Midbrain (tissue), 1 donor: ENCODE results near the gene INO80C.
"Not testable (repeated sequence)": the region's sequence is repeated elsewhere in the genome, so short reads cannot be mapped to it uniquely, and the experiment has no call there.

ENCODE experiments used
- DNase-seq: peaks from one replicate; lab custom pipeline; 2025; lab: John Stamatoyannopoulos, UW

INO80C gene

DNA sequence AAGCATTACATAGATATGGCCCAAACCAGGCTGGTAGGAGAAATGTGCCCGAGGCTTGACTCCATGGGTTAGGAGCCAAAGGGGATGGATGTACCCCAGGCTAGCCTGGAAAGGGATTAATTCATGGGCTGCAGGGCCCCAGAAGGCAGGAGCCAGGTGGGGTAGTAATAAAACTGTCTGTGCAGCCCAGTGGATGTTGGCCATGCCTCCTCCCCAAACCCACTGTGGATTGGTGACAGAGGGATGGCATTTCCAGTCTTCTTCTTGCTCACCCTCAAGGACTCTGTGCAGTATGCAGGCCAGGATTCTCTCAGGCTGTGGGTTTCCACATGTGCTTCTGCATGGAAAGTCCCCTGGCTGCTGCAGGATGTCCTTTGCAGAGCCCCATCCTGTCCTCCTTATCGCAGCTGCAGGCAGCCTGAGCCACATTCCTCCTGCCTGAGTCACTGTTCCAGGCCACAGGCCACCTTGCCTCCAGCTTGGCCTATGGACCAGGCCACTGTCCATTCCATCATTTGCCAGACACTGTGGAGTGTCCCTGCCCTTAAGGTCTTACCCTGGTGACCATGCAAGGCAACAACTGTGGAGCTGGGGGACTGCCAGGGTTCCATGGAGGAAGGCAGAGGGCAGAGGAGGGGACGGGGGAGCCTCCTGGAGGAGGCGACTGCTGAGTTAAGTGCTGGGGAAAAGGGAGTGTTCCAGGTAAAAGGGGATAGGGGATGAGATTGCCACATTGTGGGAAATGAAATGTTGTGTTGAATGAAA is 38.9 kb downstream of the INO80C start:
- DNase-seq, result no peak

DNA sequence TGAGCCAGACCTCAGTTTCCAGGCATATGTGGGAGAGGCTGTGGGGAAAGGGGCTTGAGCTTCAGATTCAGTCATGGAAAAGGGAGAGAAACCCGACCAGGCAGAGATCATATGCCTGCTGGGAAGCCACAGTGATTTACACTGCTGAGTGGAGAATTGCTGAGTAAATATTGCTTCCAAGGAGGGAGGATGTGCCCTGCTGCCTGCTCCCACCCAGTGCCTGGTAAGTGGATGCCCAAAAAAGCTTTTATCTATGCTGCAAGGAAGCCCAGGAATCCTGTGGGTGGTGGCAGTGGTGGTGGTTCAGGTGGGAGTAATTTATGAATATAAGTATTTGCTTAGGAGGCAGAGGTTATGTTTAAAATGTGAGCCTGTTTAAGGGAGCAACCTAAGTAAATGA is 39.5 kb downstream of the INO80C start:
- DNase-seq, result no peak

DNA sequence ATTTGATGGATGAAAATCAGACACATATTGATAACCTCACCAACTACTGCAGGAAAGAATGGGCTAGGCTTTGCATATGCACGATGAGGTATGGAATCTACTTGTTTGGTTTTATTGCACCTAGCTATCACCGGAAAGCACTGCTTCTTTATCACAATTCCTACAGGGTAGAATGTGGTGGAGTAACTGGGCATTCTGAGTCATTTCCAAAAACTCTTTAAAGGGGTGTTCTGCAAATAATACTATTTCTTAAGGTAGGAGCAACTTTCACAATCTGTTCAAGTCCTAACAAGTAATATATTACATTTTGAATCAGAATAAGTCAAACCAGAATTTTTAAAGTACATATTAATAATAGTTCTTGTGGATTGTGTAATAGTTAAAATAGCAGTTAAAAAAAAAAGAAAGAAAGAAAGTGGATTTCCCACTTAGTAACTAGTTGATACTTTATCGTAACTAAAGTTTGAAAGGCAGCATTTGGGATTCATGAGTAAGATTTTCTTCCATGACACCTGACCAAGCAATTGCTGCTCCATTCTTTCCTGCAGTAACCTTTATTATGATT is 40.5 kb downstream of the INO80C start:
- DNase-seq, result no peak

DNA sequence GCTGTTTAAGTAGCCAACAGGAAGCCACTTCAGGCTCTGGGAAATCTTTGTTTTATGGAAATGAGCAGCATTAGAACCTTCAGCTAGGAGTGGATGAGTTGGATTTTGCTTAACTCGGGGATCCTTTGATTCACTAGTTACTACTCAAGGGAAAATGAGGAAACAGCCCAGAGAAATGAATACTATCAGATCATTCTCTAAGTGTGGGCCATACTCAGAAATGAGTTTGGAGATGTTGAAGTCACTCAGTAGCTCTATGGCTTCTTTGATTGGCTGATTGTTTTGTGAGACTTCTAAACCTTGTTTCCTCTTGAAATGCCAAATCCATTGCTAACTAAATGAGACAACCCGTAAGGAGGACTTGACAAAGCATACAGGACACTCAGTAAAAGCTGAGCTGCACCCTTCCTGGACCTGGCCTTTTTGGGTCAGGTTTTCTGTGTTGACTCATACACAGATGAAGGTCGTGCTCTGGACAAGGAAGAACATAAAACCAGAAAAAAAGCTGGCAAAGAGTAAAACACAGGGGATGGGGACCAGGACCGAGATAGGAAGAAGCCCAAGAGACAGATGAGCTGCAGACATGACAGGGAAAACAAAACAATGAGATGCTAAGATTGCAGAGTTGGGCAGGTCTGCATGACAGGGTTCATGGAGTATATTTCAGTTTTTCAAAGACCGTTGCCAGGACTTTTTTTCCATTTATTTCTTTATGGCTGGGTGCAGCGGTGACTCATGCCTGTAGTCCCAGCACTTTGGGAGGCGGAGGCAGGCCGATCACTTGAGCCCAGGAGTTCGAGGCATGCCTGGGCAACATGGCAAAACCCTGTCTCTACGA is 41.6 kb downstream of the INO80C start:
- DNase-seq, result no peak

DNA sequence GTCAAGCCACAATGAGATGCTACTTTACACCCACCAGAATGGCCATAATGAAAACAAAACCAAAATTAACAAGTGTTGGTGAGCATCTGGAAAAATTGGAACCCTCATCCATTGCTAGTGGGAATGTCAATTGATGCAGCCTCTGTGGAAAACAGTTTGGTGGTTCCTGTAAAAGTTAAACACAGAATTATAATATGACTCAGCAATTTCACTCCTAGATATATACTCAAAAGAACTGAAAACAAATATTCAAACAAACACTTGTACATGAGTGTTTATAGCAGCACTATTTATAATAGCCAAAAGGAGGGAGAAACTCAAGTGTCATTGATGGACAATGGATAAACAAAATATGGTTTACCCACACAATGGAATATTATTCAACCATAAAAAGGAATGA is 43.0 kb downstream of the INO80C start:
- no peak for DNase-seq

DNA sequence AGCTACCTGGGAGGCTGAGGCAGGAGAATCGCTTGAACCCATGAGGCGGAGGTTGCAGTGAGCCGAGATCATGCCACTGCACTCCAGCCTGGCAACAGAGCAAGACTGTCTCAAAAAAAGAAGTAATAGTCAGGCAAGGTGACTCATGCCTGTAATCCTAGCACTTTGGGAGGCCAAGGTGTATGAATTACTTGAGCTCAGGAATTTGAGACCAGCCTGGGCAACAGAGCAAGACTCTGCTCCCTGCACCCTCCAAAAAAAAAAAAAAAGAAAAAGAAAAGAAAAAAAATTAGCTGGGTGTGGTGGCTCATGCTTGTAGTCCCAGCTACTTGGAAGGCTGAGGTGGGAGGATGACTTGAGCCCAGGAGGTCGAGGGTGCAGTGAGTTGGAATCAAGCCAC is 44.7 kb downstream of the INO80C start:
- not testable (repeated sequence) for DNase-seq

DNA sequence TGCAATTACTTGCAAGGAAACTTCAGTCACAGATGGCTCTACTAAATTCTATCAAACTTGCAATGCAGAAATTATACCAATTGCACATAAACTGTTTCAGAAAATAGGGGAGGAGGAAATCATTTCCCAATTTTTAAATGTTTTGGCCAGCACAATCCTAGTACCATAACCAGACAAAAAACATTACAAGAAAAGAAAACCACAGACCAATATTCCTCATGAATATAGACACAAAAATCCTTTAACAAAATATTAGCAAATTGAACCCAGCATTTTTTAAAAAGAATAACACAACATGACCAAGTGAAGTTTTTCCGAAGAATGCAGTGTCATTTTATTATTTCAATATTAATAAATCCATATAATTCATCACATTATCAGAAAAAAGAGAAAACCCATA is 45.8 kb downstream of the INO80C start:
- no peak for DNase-seq

DNA sequence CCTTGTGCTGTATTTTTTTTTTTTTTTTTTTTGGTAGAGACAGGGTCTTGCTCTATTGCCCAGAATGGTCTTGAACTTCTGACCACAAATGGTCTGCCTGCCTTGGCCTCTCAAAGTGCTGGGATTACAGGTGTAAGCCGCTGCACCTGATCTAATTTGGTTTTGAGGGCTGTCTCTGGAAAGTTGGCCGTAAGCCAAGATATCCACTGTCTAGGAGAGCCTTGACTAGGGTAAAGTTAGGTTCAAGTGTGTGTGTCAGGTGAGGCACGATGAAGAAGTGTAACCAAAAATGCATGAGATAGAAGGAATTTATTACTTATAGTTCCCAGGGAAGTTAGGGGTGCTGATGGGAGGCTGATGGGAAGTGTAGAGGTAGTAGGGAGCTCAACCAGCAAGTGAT is 46.7 kb downstream of the INO80C start:
- no peak for DNase-seq

DNA sequence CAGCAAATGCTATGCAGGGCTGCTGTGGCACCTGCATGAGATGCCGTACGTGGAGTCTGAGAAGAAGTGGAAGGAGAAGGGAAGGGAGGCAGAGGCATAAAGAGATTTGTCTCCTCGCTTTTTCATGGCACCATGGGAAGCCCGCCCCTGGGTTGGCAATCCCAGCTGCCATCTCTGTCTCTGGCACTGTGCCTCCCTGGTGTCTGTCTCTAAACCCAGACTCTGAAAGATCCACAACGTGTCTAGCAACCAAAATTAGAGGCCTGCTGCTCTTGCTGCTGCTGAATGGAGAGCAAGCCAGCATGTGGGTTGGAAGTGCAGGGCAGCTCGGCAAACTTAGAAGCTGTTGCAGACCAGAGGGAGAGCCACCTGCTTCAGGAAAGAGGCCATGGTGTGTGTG is 53.1 kb downstream of the INO80C start:
- peak; percentile 45 for DNase-seq

DNA sequence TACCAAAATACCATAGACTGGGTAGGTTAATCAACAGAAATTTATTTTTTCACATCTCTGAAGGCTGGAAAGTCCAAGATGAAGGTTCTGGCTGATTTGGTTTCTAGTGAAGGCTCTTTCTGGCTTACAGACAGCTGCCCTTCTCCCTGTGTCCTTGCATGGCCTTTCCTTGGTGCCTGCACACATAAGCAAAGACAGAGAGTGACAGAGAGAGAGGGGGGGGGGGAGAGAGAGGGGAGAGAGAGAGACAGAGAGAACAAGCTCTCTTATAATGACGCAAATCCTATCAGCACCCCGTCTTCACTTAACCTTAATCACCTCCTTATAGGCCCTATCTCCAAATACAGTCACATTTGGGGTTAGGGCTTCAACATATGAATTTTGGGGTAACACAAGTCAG is 53.9 kb downstream of the INO80C start:
- no peak for DNase-seq

DNA sequence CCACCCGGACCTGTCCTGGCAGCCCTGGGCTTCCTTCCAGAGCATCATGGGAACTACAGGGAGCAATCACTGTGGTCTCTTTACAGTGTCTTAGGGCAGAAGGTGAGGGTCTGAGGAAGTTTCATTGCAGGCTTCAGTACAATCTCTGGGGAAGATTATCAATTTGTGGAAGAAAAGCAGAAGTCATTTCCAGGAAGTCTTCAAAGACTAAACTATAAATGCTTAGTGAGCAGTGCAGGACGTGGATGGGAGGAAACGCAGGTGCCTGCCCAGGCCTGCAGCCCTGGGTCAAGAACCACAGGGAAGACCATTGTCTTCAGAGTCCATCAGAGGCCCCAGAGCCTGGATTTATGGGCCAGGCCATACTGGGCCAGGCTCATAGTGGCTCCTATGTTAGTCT is 54.3 kb downstream of the INO80C start:
- no peak for DNase-seq

DNA sequence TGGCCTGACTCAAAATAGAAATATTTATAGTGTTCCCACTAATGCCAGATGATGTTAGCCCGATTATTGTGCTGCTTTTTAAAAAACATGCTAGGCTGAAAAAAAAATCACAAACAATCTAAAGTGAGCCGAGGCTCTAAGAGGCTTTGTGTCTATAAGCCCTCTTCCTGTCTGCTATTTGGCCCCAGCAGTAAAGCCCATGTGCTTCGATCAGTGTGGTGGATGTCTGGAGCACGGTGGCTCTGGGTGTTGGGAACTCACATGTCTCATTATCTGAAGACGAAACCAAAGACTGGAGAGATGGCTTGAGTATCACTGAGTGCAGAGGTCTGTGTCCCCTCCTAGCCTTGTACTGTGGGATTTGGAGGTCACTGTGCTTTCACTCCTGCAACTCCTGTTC is 55.1 kb downstream of the INO80C start:
- no peak for DNase-seq

DNA sequence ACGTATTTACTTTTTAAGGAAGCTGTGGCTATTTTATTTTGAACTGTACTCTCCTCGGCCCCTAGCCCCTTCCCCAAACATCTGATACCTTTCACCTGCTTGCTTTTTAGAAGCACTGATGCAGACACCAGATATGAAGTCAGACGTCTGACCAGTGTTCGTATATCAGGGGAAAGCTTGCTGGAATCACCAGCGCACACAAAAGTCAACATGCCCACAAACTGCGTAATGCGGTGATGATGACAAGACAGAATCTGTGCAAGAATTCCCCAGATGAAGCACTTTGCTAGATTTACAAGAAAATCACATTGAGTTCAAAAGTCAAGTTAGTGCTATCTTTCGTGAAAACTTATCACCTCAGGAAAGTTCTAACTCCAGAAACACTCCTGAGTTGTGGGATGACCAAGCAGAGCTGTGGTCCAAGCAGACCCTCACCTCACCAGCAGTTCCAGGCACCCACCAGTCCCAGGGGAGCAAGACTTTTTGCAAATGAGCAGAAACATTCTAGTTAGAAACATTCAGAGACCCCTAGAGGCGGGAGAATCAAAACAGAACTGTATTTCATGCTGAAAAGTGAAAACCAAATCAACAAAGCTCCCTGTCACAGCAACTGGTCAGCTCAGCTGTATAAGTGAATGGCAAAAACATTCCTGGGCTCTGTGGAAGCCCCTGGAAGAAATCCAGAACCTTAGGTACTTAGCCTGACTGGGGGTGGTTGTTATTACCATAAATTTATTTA is 55.7 kb downstream of the INO80C start:
- DNase-seq, result no peak

DNA sequence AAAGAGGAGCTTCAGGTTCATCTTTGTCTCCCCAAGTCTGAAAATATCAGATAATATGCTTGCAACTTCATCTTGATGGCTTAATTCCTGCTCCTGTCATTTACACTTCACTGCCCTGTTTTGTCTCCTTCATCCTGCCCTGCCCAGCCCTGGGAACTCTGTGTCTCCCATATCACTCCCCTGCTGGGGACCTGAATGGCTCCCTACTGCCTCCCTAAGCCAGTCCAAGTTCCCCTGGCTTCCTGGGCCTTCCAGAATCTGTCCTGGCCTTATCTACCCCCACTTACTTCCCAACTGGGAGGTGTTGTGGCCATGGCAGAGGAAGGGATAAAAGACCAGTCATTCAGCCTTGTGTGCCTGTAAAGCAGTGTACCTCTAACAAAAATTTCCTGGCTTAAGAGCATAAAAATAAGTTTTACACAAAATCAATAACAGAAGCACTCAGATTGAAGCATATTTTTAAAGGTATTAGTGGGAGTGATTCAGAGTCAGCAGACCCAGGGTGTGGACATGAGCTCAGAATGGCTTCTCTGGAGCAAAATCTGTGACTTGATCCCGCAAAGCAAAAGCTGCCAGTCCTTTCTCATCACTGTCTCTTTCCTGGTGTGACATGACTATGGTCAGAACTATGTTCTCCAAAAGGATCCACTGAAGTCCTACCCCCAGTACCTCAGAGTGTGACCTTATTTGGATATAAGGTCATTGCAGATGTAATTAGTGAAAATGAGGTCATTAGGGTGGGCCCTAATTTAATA is 59.1 kb downstream of the INO80C start:
- no peak for DNase-seq

DNA sequence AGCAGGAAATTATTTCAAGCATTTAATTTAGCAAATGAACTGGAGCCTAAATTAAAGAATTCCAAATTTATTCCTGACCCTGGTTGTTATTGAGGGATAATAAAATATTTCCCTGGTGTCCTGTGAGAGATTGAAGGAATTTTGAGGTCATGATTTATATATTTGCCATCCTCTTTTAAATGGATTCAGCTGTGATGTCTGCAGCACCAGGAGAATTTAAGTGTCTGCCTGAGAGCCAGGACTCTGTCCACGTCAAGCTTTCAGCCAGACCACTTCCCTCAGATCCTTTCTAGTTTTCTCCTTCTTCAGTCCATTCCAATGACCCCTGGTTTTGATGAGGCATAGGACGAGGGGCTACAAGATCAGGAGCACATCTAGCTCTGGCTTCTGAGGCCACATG is 59.9 kb downstream of the INO80C start:
- no peak for DNase-seq

DNA sequence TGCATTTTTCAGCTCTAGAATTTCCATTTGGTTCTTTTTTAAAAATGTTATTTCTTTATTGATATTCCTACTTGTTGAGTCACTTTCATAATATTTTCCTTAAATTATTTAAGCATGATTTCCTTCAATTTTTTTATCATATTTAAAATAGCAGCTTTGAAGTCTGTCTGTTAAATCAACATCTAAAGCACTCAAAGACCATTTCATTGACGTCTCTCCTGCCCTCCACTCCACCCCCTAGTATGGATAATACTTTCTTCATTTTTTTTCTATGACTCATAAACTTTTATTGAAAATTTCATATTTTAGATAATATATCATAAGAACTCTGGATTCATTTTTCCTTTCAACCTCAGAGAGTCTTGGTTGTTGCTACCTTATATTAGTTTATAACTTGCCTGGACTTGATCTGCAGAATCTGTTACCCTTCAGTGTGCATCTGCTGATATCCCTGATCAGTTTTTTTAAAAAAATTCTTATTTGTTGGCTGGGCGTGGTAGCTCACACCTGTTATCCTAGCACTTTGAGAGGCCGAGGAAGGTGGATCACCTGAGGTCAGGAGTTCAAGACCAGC is 61.6 kb downstream of the INO80C start:
- no peak for DNase-seq

DNA sequence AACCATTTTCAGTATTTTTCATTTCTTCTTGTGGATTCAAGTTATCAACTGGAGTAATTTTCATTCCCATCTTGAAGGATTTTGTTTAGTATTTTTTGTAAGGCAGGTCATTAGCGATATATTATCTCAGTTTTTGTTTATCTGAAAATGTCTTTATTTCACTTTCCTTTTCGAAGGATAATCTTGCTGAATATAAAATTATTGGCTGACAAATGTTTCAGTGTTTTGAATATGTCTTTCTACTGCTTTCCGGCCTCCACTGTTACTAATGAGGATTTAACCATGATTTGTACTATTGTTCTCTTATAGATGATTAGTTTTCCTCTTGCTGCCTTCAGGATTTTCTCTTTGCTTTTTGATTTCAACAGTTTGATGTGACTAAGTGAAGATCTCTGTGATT is 62.4 kb downstream of the INO80C start:
- DNase-seq, result no peak

DNA sequence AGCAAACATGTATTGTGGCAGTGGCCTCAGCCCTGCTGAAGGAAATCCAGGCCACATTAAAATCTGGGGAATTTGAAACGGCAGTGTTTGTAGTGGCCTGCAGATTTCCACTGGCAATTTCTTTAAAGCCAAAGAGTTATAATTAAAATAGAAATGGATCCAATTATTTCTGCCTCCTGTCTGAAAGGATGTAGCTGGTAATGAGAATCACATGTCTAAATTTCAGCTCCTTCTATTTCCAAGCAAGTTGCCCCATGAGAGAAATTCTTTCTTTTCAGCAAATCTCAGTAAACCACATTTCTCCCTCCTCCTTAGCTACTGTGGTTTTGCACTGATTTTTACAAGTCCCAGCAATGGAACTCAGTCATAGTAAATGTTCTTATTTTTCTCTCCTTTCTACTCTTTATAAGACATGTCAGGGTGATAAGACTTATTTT is 65.2 kb downstream of the INO80C start:
- no peak for DNase-seq

DNA sequence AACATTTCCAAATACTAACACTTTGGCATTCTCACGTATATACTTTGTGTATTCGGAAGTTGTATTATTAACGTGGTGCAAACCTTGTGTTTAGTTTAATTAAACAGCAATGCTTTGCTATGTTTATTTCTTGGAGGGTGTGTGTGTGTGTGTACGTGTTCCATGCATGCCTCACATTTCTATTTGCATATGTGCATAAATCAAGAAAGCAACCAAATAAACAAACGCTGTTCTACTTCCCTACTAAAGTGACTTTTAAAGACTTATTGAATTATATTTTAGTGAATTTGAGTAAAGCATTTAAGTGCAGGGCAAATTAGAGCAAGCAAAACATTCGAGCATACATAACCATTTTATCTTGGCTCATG is 66.4 kb downstream of the INO80C start:
- DNase-seq, result no peak

DNA sequence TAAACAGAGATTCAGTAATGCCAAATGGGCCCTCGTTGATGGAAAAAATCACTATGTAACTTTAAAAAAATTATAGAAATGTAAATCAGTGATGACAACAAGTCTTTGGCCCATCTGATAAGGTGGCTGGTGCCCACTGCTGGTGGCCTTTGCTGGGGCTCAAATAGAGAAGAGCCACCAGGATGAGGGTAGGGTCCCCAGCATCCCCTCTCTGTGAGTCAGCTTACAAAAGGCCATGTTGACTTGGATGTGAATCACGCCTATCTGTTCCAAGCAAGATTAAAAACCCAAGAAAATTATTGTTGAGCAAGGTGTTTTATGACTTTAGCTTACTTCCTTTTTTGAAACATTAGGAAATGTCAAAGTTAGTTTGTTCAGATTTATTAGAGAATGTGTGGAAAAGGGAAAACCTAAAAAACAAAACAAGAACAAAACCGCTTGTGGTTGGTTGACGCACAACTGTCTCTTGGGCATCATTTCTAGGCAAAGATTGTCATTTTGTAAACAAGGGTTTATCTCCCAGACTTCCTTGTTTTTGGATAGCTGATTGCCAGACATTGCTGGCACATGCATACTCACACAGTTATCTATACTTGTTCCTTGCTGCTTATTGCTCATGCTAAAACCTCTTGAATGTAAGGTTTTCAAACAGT is 66.9 kb downstream of the INO80C start:
- DNase-seq, result no peak

DNA sequence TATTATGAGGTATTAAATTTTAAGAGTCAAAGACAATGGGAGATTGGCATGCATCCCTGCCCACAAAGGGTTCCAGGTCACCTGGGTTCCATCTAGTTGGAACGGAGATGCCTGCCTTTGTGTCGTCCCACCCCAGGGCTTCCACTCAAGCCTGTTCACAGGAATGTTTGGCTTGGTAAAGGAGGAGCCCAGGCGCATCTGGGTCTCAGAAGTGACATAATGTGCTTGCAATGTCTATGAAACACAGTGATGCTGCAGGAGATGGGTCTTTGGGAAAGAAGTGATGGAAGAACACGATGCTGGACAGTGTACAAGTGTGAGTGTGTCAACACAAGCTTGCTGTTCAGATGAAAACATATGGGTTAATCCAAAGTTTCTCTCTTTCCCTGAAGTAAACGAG is 71.0 kb downstream of the INO80C start:
- no peak for DNase-seq
